Testis (tissue), 2 donors: ENCODE data around the gene ASNSD1.

ENCODE experiments used
- CTCF ChIP-seq, 3 experiments: fragments of 450-650 bp in 2 of 3; fragments of 200-600 bp in 1 of 3; sonication (generic) in 1 of 3; IDR thresholded peaks; one replicate each; pipeline ENCODE4 v1.5.1; 2016 to 2019; ENCODE audit warnings: antibody characterized with exemption in 3 of 3, mild to moderate bottlenecking in 2 of 3, moderate library complexity in 1 of 3
- POLR2A ChIP-seq: fragments of 450-650 bp; IDR thresholded peaks from one replicate; pipeline ENCODE4 v1.6.1; 2017; ENCODE audit warnings: antibody characterized with exemption, mild to moderate bottlenecking, moderate library complexity

GRCh38 chr2:189684811-189685210 is 23.6 kb downstream of the ASNSD1 start:
- TF ChIP-seq CTCF (IDR thresholded peaks at IDR 0.05) (no peak), POLR2A (no peak)
